ENCODE data around the gene NCOR1. TPM values are rescaled to one million over a fixed set of nuclear protein-coding genes. Genes with fewer than 3 reads are reported as not detected.

NCOR1 gene
- total RNA-seq, 2 experiments from 2014 or later, result 122 to 131 TPM

GRCh38 chr17:15981208-15981607 lies 234.1 kb downstream of the NCOR1 start:
- H3K27ac Mint-ChIP-seq, result peak overlapping the region; percentile 72

More at GRCh38 chr17:15981208-15981607, 234.1 kb downstream of the NCOR1 start:
- peaks cover 24% of the 10 kb centered on the region for H3K4me1 Mint-ChIP-seq
- DNase-seq, result peak; percentile 39
- peaks cover 2% of the 10 kb centered on the region for H3K9me3 Mint-ChIP-seq
- H3K27me3 Mint-ChIP-seq, result no peaks in the 10 kb centered on the region
- peak overlapping the region; percentile 14 for H3K4me3 Mint-ChIP-seq
- H3K36me3 Mint-ChIP-seq, result peaks cover 45% of the 10 kb centered on the region

Other genes with a start within 250 kb of the NCOR1 start
- gene ZSWIM7, start 215.8 kb downstream of the NCOR1 start, total RNA-seq, result 10 to 100 TPM; 10.8 to 13.4 TPM
- gene TTC19, start 215.7 kb downstream of the NCOR1 start, total RNA-seq, result 10 to 100 TPM; 39.7 to 41.2 TPM
- gene PIGL, start 1.7 kb upstream of the NCOR1 start, total RNA-seq, result 10 to 100 TPM; 29.9 to 31.3 TPM
- gene CENPV, start 137.9 kb upstream of the NCOR1 start, total RNA-seq, result 100 to 1,000 TPM; 145 to 154 TPM
- 1,000 to 10,000 TPM; 1,498 to 1,547 TPM for gene UBB, start 165.6 kb upstream of the NCOR1 start, total RNA-seq
- 10 to 100 TPM; 34.4 to 40.2 TPM for gene TRPV2, start 200.0 kb upstream of the NCOR1 start, total RNA-seq